Adrenal gland (tissue), 12 donors: ENCODE data around the gene RFX7. TPM values are rescaled to one million over a fixed set of nuclear protein-coding genes. Genes with fewer than 3 reads are reported as not detected.

Experiments
- DNase-seq, 7 donors: peaks; one replicate each; pipeline ENCODE4 v3.0.0-alpha.2; 2019 to 2020
- H3K27ac ChIP-seq, 5 donors: fragments of 200-600 bp; sonication (generic) in 4 of 5; 1 replicate in 3 of 5; 2 replicates in 2 of 5; pipeline versions ENCODE4 v1.5.1 to v1.8.0; 2016 to 2020; ENCODE audit warnings: mild to moderate bottlenecking in 1 of 5
- H3K27me3 ChIP-seq: fragments of 200-600 bp; 2 replicates; pipeline ENCODE4 v1.8.0; 2021
- H3K36me3 ChIP-seq, 2 donors: fragments of 200-600 bp; replicated peaks in 1 of 2; 1 replicate in 1 of 2; 2 replicates in 1 of 2; pipeline versions ENCODE4 v1.5.1 to v1.8.0; 2018 to 2022
- H3K4me1 ChIP-seq, 2 donors: fragments of 200-600 bp; replicated peaks in 1 of 2; 1 replicate in 1 of 2; 2 replicates in 1 of 2; pipeline versions ENCODE4 v1.5.1 to v1.8.0; 2018 to 2021
- H3K4me3 ChIP-seq, 4 donors: fragments of 200-600 bp; sonication (generic) in 3 of 4; one replicate each; pipeline ENCODE4 v1.5.1; 2016 to 2018
- H3K9me3 ChIP-seq, 3 donors: fragments of 200-600 bp; sonication (generic) in 1 of 3; replicated peaks in 1 of 3; 1 replicate in 2 of 3; 2 replicates in 1 of 3; pipeline versions ENCODE4 v1.5.1 to v1.8.0; 2016 to 2021
- POLR2A ChIP-seq, 2 donors: fragments of 450-650 bp; IDR thresholded peaks; one replicate each; pipeline ENCODE4 v1.6.1; 2017; ENCODE audit warnings: antibody characterized with exemption in 2 of 2, mild to moderate bottlenecking in 2 of 2, moderate library complexity in 1 of 2
- WGBS, 4 donors: extraction: QIAGEN DNeasy Blood & Tissue Kit in 2 of 4; methylation state at CpG; one replicate each; pipeline versions ENCODE4 v1.1.5 to v1.1.7; 2013 to 2017; 5-methylcytosine and 5-hydroxymethylcytosine counted together
- intact Hi-C, 2 donors: fragments of 100-400 bp; cut with DNase I; formaldehyde crosslinking; loops; one replicate each; pipeline versions ENCODE4 v1.14.1 to v1.15.0; 2022 to 2023
- polyA plus RNA-seq, 3 donors: library from polyadenylated mRNA; stranded (reverse); fragments of 200-250 nt in 2 of 3; fragments of 350-450 nt in 1 of 3; fragmentation: Illumina TruSeq in 1 of 3; extraction: RNeasy Lipid Tissue Mini Kit (QIAGEN cat#74804) in 1 of 3; gene quantifications; one replicate each; pipeline ENCODE4 v1.2.3, GENCODE V29; 2013 to 2014
- total RNA-seq, 9 donors: library from RNA; depleted of rRNA in 4 of 9; stranded (reverse); fragments of >200 nt in 4 of 9; fragments of 120-200 nt in 1 of 9; fragmentation: NEBNext Ultra II Directional in 1 of 9; extraction: Animal tissue kit (Norgen Biotek cat#: 25700) in 1 of 9; gene quantifications; one replicate each; pipeline versions ENCODE4 v1.1.0 to v1.2.4, GENCODE V29; 2013 to 2023
- TF ChIP-seq, protein P1 (sequence below), 6 experiments: fragments of 450-650 bp in 4 of 6; fragments of 200-600 bp in 2 of 6; sonication (generic) in 1 of 6; IDR thresholded peaks; 1 replicate in 5 of 6; 2 replicates in 1 of 6; pipeline versions ENCODE4 v1.5.1 to v1.8.0; 2016 to 2021; ENCODE audit warnings: antibody characterized with exemption in 6 of 6, mild to moderate bottlenecking in 2 of 6, moderate library complexity in 1 of 6
- donor health status: healthy with polysubstance abuse.
- donor health status: Bipolar disorder and iron deficiency.
- donor health status: DM: yes; HTN: yes; CAD: no.
- donor health status: DM: no; HTN: no; CAD: no.
- donor health status: DM: no; HTN: no; CAD: no.
- donor health status: DM: yes; HTN: yes; CAD: no.

RFX7 gene
- total and polyA plus RNA-seq, 12 donors: 3.3 to 51.6 (median 15.9) TPM

DNA sequence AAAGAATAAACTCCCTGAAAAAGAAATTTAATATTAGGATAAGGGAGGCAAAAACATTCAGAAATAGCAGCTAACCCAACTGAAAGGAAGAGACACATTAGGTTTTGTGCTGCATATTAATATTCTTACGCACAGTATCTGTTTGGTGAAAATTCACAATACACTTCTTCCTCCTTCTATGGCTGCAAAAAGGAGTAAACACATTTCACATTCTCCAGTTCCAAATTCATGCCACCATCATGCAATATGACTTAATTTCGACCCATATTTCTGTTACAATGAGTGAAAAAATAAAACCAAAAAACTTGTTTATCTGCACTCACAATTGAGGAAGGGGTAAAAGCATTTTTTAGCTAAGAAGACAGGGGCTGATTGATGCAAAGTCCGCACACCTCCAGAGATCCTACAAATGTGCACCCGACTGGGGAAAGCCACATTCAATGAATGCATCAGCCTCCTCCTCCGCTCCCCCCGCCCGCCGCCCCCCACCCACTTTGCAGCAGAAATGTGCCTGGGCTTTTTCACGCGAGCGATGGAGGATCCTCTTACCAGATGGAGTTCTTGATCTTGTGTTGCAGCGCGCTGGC is 1.0 kb downstream of the RFX7 start:
- Histone ChIP-seq H3K9me3 (no peaks in the 10 kb centered on the region), H3K4me3 (peak overlapping the region in 3 of 4 donors; percentile 16 to 92 (median 79)), H3K27ac (peak overlapping the region in 4 of 5 donors; percentile 28 to 96 (median 90)), H3K27me3 (no peaks in the 10 kb centered on the region), H3K36me3 (no peaks in the 10 kb centered on the region), H3K4me1 (peaks cover 14 to 44% of the 10 kb centered on the region in 2 donors)
- 0% methylated on average over 8 to 13 of the region's 13 CpGs for WGBS, 4 donors
- TF ChIP-seq, protein P1, sequence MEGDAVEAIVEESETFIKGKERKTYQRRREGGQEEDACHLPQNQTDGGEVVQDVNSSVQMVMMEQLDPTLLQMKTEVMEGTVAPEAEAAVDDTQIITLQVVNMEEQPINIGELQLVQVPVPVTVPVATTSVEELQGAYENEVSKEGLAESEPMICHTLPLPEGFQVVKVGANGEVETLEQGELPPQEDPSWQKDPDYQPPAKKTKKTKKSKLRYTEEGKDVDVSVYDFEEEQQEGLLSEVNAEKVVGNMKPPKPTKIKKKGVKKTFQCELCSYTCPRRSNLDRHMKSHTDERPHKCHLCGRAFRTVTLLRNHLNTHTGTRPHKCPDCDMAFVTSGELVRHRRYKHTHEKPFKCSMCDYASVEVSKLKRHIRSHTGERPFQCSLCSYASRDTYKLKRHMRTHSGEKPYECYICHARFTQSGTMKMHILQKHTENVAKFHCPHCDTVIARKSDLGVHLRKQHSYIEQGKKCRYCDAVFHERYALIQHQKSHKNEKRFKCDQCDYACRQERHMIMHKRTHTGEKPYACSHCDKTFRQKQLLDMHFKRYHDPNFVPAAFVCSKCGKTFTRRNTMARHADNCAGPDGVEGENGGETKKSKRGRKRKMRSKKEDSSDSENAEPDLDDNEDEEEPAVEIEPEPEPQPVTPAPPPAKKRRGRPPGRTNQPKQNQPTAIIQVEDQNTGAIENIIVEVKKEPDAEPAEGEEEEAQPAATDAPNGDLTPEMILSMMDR (IDR thresholded peaks at IDR 0.05): no peak
- no peak for TF ChIP-seq POLR2A (IDR thresholded peaks at IDR 0.05)
- intact Hi-C loops: loop anchor here in 1 of 2 donors (10.0 kb wide), 2 partner anchors 122 to 138 kb away; partner anchors contain the start of gene TEX9
- no peak for DNase-seq

- Histone ChIP-seq H3K9me3 (no peaks in the 10 kb centered on the region), H3K4me3 (peak overlapping the region in 2 of 4 donors; percentile 79 to 92), H3K36me3 (no peaks in the 10 kb centered on the region), H3K27ac (peak overlapping the region in 1 of 5 donors; percentile 91), H3K4me1 (peaks cover 14 to 55% of the 10 kb centered on the region in 2 donors), H3K27me3 (no peaks in the 10 kb centered on the region)
- intact Hi-C loops: loop anchor here in 1 of 2 donors (10.0 kb wide), 2 partner anchors 123 to 137 kb away; partner anchors contain the start of gene TEX9
- no peak for DNase-seq
- TF ChIP-seq, protein P1 (IDR thresholded peaks at IDR 0.05): no peak
- no peak for TF ChIP-seq POLR2A (IDR thresholded peaks at IDR 0.05)
- 21 to 29% (median 26%) methylated on average over 5 of the region's 5 CpGs for WGBS, 4 donors
Measured at GRCh38 chr15:56241374-56242105, 2.1 kb downstream of the RFX7 start.

DNA sequence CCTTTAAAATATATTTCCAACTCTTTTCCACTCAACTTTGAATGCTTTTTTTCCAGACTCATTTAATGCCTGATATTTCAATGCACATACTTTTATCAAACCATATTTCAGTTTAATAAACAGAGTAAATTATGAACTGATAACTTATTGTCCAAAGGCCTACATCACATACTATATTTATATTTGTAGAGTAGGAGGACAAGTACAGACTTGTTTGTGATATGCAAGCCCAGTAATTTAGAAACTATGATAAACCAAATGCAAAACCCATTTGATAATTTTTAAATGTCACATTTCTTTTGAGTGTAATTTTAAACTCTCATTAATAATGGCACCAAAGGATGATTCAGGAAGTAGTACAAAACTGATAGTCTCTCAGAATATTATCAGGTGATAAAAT is 3.3 kb downstream of the RFX7 start:
- no peaks in the 10 kb centered on the region for H3K9me3 ChIP-seq
- intact Hi-C loops: loop anchor here in 1 of 2 donors (10.0 kb wide), 2 partner anchors 124 to 136 kb away; partner anchors contain the start of gene TEX9
- no peak for DNase-seq
- TF ChIP-seq, protein P1 (IDR thresholded peaks at IDR 0.05): no peak
- TF ChIP-seq POLR2A (IDR thresholded peaks at IDR 0.05): no peak
- peak overlapping the region in 1 of 4 donors; percentile 92 for H3K4me3 ChIP-seq
- H3K36me3 ChIP-seq: no peaks in the 10 kb centered on the region
- peaks cover 9 to 52% of the 10 kb centered on the region in 2 donors for H3K4me1 ChIP-seq
- no peak overlapping the region for H3K27ac ChIP-seq
- H3K27me3 ChIP-seq: no peaks in the 10 kb centered on the region

GRCh38 chr15:56236197-56236596 is 7.5 kb downstream of the RFX7 start:
- H3K27ac ChIP-seq: no peak overlapping the region
- H3K9me3 ChIP-seq: peaks cover 0 to 12% (median 0%) of the 10 kb centered on the region in 3 donors
- H3K27me3 ChIP-seq: no peaks in the 10 kb centered on the region
- WGBS, 4 donors: 64 to 89% (median 80%) methylated on average over 3 of the region's 3 CpGs
- no peak for DNase-seq
- no peaks in the 10 kb centered on the region for H3K36me3 ChIP-seq
- H3K4me3 ChIP-seq: no peak overlapping the region
- intact Hi-C loops: no loop called here
- TF ChIP-seq POLR2A (IDR thresholded peaks at IDR 0.05): no peak
- TF ChIP-seq, protein P1 (IDR thresholded peaks at IDR 0.05): no peak
- H3K4me1 ChIP-seq: peaks cover 0 to 42% of the 10 kb centered on the region in 2 donors
